NCI-H82 (cell line): Measurements from ENCODE around the gene PGM2L1.
"Not testable (repeated sequence)": the region's sequence is repeated elsewhere in the genome, so short reads cannot be mapped to it uniquely, and the experiment has no call there.

Experiments
- DNase-seq: peaks from one replicate; lab custom pipeline; 2025; lab: John Stamatoyannopoulos, UW

The PGM2L1 gene

DNA sequence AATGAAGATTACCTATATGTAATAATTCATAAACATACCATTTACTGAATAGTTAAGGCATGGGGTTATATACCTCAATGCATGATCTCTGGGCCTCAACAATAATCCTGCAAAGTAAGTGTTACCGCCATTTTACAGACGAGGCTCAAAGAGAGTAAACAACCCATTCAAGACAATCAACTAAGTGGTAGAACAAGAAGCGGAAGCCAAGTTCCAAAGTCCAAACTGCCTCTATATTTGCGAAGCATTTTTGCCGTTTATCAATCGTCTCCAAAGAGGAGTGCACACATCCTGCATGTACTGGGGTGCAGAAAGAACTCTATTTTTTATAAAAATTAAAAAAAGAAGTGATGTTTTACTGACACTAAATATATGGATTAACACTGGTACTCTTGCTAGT is 59.3 kb downstream of the PGM2L1 start:
- DNase-seq = no peak

DNA sequence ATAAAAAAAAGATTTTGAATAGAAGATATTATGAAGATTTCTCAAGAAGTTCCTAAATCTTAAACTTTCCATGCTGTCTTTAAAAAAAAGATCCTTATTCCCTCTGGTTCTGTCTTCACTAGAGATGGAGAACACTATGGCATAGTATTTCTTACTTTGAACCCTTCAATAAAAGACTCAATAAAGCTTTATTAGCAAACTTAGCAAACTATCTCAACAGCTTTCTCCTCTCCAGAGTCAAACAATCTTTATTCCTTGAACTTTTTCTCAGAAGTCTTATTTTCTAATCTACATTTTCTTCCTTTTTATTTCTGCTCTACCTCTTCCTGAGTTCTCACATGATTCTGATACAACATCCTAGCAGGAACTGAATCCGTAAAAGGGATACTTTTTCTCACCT is 65.0 kb downstream of the PGM2L1 start:
- no peak for DNase-seq

DNA sequence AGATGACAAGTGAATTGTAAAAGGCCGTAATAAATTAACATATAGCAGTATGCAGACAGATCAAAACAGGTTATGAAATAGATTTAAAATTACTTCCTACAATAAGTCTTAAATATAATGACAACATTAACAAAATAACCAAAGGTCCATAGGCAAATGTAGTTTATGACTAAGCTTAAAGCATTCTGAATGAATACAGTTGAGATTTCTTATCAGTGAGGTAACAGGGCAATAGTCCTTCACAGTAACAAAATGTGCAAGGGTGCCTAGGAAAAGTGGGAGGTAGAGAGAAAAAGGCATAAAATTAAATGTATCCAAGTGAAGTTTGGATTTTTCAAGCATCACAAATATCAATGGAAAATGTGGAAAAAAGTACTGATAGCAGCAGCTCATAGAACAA is 65.9 kb downstream of the PGM2L1 start:
- no peak for DNase-seq

DNA sequence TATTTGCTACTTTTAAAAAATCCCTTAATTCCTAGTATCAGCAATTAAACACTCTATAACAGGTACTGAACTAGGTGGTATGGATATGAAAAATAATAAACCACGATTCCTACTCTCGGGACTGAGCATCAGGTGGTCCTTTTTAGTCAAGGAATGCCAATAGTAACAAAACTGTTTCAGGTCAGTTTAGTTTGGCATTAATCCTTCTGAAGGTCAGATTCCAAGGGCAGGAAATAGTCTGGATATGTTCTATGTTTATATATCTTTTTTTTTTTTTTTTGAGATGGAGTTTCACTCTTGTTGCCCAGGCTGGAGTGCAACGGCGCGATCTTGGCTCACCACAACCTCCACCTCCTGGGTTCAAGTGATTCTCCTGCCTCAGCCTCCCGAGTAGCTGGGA is 67.2 kb downstream of the PGM2L1 start:
- DNase-seq = not testable (repeated sequence)

DNA sequence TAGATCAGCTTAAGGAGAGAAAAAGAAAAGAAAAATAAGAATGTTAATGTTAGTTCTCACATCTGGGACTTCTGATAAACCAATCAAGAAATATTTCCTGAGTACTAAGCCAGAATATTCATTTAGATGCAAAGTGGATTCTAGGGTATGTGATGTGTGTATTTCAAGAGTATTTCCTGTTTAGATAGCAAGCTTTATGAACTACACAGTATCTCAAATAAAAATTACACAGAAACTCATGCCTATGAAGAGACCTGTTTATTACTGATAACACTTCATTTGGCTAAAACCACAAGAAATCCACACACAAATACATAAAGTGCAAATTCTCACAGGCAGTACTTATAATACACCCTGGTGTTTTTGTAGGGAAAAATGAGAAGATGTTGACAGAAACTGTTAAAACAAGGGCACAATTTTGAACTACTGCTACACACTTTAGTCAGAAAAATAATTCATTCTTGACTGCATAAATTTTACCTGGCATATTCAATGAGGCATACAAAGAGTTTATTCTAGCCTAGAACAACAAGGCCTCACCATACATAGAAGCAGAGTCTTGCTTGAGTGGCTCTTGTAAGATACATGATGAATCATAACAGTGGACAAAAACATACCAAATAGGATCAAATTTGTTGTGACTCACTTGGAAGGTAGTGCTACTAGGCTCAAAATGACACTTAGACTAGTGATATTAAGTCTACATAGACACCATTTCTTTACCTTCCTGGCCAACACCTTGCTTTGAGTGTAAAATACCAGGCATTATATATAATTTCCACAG is 68.0 kb downstream of the PGM2L1 start:
- no peak for DNase-seq

DNA sequence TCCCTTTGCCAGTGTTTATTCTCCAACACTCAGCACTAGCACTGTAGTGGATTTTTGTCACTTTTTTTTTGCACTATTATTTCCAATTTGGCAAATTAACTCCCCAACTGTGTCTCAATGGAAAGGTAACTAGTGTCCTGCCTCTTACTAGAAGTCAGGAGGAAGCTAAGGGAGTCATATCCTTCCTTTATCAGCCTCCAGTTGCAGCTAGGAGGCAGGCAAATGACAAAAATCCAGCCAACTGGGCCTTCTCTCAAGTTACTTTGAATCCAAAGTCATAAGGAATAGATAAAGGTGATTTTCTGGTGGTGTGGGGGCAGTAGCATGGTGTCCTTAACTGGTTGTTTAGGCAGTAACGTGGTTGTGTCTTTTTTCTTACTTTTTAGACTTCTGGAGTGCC is 71.2 kb downstream of the PGM2L1 start:
- DNase-seq = no peak

DNA sequence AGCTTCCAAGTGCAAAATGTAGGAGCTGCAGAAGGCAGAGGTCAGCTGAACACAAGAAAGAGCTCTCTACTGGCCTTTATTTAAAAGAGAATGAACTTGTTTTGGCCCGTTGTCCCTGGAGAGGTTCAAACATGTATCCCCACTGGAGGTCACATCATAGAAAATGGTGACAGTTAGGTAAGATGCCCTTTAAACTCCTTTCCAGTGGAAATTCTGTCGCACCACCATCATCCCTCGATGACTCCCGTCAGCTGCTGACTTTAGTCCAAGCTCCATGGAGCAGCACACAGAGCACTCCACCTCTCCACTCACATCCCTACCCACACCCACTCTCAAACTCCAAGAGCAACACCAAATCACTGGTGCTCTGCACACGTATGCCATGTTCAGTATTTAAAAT is 71.6 kb downstream of the PGM2L1 start:
- DNase-seq = no peak

DNA sequence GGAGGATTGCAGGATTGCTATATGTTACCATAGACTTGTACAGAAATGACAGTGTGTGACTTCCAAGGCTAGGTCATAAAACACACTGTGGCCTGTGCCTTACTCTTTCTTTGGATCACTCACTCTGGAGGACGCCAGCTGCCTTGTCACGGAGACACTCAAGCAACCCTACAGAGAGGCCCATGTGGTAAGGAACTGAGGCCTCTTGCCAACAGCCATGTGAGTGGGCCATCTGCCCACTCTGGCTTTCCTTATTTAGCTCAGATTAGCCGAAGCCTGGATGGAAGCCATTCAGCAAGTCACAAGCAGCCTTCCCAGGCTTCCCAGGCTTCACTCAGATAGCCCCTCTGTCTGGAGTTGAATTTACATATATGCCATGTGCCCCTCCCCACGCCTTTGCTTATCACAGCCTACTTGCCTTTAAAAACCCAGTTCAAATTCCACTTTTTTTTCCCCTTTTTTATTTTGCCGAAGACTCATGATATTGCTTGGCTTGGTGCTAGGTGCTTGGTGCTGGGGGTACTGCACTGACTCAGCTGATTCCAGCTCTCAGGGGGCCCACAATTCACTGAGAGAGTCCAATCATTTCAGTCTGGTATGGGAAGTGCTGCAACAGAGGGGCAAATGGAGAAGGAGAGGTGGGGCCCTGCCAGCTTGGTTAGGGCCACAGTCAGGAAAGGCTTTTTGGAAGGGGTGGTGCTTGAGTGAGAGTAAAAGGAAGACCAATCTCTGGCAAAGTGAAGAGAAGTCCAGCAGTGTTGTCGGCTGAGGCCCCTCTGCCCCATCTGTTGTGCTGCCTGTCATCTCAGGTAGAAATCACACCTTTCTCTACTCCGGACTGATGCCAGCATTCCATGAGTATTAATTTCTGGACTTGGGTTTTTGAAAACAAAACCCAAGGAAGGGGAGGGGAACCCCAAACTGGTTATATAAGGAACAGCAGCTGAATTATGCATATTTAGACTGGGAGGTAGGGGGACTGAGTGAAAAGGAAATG is 72.3 kb downstream of the PGM2L1 start:
- DNase-seq = peak; percentile 77

DNA sequence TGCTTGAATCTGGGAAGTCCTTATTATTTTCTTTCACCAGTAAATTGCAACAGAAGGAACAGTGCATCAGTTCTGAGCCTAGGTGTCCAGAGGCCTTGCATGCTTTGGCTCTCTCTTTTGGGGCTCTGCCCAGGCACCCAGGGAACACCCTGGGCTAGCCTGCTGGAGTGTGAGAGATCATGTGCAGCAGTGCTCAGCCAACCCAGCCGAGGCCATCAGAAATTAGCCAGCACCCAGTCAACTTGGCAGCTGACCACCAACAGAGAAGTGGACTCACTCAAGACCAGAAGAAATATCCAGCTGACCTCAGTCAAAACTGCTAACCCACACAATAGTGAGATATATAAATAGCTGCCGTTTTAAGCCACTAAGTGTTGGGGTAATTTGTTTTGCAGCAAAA is 75.6 kb downstream of the PGM2L1 start:
- no peak for DNase-seq

DNA sequence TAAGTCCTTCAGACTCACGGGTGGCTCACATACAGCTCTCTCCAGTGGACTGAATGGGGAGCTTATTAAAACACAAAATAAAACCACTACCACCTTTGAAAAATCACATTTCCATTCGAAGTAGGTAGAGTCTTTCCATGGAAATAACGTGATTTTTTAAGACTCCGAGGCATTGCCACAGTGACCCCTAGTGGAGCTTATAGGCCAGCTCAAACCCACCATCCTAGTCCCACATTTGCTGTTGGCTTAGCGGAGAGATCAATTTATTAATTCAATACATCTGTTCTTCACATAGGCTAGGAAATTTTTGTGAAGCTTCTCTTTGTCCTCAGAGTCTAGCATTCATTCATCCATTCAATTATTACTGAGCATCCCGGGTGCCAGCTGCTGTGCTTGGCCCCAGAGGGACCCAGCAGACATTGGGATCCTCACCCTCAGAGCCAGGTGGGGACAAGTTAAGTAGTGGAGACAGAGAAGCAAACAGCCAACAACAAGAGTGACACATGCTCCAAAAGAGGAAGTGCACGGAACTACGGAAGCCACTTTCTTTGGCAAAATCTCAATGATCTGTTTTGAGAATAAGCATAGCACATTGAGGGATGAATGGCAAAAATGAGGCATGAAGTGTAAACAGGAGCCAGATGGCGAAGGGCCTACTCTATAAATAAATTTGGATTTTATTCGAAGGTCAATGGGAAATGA is 76.6 kb downstream of the PGM2L1 start:
- peak; percentile 34 for DNase-seq

DNA sequence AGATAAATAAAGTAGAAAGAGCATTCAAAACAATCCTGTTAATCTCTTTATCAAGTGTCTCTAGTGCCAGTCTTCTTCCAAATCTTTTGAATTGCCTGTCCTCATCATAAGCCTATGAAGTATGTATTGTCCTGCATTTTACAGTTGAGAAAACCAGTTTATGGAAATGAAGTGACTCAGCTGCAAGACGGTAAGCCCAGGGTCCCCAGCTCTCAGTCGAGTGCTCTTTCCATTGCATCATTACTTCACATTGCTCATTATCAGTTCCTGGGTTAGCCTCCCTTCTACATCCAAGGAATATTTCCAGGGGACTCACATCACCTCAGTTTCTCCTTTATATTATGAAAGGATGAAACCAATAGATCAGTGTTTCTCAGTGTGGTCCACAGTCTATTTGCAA is 77.7 kb downstream of the PGM2L1 start:
- DNase-seq = no peak

DNA sequence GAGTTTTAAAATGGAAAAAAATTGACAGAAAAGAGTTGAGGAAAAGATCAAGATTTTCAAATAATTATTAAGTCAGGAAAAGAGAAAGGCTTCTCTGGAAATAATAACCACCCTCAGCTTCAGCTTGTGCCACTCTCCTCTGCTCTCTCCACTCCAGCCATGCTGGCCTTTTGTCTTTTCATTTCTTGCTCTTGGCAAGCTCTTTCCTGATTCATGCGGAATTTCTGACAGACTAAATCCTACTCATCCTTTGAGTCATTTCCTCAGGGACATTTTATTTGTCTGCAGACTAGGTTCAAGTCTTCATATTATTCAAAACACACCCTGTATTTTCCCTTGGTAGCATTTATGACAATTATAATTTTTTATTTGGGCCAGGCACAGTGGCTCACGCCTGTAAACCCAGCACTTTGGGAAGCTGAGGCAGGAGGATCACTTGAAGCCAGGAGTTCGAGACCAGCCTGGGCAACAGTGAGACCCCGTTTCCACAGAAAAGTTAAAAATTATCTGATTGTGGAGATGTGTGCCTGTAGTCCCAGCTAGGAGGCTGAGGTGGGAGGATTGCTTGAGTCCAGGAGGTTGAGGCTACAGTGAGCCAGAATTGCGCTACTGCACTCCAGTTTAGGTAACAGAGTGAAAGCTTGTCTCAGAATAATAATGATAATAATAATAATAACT is 79.0 kb downstream of the PGM2L1 start:
- DNase-seq = no peak

DNA sequence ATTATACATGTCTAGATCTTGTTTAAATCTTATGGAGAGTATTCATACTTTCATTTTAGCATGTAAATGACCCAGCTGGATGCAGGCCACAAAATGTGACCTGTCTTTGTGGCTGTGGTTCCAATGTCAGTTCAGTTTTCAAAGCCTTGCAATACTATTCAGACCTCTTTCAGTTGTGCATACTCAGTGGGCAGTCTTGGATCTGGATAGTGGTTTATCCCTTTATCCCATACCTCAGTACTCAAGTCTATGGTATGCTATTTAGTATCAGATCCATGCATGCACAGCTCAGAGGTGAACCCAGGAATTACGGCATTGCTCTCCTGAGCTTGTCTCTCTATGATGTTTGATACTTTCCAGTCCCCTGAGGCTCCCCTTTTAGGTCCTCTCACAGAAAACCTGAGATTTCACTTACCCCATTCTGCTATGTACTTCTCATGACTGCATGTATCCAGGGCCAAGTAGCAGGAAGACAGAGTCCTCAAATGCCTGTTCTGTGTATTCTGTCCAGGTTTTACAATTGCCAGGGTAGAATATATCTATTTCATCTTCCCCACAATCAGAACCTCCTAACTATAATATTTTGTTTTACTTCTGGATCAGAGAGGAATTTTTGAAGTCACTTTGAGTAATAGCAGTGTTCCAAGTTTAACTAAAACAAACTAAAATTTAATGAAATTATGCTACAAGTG is 79.8 kb downstream of the PGM2L1 start:
- DNase-seq = no peak

DNA sequence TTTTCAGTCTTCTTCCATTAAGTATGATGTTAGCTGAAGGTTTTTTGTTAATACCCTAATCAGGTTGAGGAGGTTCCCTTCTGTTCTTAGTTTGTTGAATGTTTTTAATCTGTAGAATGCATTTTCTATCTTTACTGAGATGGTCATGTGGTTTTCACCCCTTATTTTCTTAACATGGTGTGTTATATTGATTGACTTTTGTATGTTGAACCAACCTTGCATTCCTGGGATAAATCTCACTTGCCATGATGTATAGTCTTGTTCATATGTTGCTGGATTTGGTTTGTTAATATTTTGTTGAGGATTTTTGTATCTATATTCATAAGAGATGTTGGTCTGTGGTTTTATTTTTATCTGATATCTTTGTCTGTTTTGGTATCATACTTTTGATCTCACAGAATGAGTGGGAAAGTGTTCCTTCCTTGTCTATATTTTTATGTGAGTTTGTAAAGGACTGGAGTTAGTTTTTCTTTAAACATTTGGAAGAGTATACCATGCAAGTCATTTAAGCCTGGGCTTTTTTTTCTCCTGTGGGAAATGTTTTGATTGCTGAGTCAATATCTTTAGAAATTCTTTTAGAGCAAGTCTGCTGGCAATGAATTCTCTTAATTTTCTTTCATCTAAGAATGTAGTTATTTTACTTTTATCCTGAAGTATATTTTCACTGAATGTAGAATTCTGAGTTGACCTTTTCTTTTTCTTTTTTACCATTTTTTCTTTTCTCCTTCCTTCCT is 81.3 kb downstream of the PGM2L1 start:
- DNase-seq = no peak

DNA sequence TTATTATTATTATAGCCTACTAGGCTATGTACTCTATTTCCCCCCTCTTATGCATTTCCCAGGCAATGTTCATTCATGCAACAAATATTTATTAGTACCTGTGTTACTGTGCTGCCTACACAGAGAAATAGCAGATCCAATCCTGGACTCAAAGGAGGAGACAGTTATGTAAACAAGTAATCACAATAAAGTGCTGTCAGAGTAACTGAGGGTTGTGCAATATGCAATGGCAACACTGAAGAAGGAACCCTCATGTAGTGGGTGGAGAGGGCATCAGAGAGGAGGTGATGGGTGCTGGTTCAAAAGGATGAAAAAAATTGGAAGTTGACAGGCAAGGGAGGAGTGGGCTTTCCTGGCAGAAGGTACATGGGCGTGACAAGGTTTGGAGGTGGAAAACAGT is 85.9 kb downstream of the PGM2L1 start:
- no peak for DNase-seq

DNA sequence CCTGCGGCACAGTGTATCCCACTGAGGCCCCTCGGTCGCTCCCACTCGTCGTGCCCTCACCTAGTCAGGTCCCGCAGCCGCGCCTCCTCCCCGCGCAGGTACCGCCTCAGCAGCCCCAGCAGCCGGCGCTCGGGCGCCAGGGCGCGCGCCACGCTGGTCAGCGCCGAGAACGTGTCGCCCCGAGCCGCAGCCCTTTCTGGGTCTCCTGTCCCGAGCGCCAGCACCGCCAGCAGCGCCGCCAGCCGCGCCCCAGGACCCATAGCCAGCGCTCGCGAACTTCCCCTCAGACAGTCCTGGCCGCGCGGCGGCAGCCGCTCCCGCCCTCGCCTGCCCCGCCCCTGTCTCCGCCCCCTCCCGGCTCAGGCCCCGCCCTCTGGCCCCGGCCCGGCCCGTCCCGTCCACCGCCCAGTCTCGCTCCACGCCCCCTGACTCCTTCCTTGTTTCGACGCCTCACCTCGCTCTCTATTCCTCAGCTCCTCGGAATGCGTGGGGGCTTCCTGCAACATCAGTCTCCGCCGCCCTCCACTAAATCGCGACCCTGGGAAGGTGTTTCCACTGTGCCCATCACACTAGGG is 86.8 kb downstream of the PGM2L1 start, which contains the start of gene P4HA3:
TSS of gene P4HA3 (minus strand) at position 289 of the 575 bp plus-strand sequence. CDS start at position 260, 29 bp downstream.
- DNase-seq = peak; percentile 41

DNA sequence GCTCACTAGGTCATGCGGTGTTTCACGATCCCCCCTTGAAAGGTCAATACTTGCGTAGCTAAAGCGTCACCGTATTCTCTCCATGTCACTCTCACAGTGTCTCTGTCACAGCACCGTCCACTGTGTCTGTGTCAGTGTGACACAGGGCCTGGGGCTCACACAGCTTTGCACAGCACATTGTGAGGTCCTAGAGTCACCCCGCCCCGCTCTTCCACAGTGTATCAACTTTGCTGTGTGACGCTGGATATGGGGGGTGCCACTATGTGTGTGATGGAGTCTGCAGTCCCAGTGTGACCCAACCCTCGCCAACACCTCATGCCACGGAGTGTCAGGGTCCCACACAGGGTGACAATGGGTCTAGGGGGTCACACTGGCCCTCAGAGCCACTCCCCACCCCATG is 87.4 kb downstream of the PGM2L1 start:
- no peak for DNase-seq

DNA sequence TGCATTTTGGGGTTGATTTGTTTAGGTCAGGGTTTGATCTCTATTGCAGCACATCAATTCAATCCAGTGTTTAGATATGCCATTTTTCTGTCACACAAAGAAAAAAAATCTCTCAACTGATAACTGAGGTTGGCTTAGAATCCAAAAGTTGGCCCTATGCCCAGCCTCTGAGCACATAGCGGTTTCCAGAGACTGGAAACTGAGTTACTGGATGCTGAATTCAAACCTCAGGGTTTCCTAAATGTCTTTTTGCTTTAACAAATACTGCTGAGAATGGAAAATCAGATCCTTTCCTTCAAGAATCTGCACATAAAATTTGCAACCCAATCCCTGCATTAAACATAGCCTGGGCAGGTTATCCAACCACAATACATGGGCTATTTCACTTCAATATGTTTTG is 90.8 kb downstream of the PGM2L1 start:
- DNase-seq = no peak

DNA sequence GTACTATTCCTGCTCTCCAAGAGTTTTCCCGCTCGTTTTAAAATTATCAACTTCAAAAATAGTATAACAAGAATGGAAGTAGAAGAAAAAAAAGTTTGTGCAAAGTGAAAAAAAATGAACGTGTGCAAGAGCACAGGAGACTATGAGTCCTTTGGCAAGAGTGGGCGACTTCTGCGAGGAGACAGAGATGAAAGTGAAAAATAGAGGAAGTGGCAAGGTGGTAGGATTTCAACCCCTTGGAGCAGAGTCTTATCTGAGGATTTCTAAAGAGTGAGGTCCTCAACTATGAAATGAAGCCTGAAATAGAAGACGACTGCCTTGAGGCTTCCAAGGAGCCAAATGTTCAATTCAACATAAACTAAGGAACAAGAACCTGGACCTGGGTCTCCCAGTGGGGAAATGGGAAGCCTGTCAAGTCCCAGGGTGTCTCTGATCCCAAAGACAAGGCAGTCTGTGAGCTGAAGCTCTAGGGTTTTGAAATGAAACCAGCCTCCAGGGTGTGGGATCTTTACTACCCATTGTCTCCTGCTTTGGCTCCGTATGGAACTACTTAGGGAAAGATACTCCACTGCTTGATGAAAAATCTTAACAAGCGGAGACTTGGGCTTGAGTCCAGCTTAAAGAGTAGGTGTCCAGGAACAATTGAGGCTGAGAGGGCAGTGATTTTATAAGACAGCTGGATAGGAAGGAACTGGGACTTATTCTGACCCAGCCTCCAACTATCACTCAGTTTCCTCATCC is 91.6 kb downstream of the PGM2L1 start:
- no peak for DNase-seq
